Adipose tissue (tissue), 3 donors: ENCODE results near the gene SLC38A3. TPM values are rescaled to one million over a fixed set of nuclear protein-coding genes. Genes with fewer than 3 reads are reported as not detected.

ENCODE experiments used
- H3K27ac ChIP-seq: one replicate; pipeline ENCODE4 v1.5.1; 2013; ENCODE audit warnings: low read depth, low read length
- WGBS, 3 donors: extraction: QIAGEN DNeasy Blood & Tissue Kit; methylation state at CpG; one replicate each; pipeline ENCODE4 v1.1.7; 2013; 5-methylcytosine and 5-hydroxymethylcytosine counted together
- polyA plus RNA-seq, 3 donors: library from polyadenylated mRNA; stranded (reverse); fragments of 200-250 nt; gene quantifications; one replicate each; pipeline ENCODE4 v1.2.3, GENCODE V29; 2013
- donor health status: healthy with polysubstance abuse.
- donor health status: Bipolar disorder and iron deficiency.
- donor health status: healthy.

The SLC38A3 gene
- polyA plus RNA-seq, 3 donors, result 0.34 to 22.0 TPM; not detected in 1

DNA sequence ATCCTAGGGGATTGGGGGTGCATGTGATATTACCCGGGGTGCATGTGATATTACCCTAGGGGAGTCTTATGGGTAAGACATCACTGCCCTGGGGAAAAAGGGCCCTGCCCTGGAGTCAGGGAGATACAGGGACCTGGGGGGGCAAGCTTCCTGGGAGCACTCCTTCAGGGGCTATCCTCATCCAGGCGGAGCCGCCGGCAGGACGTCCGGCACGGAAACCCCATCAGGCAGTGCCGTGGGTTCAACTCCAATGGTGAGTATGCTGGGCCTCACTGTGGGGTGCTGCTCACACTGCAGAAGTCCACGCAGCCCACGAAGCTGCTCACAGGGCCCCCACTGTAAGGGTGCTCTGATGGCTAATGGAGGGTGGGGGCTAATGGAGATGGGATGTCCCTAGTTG lies 19.0 kb upstream of the SLC38A3 start:
- H3K27ac ChIP-seq, result no peak overlapping the region
- WGBS, 3 donors, result 94 to 96% (median 95%) methylated on average over 10 of the region's 10 CpGs

DNA sequence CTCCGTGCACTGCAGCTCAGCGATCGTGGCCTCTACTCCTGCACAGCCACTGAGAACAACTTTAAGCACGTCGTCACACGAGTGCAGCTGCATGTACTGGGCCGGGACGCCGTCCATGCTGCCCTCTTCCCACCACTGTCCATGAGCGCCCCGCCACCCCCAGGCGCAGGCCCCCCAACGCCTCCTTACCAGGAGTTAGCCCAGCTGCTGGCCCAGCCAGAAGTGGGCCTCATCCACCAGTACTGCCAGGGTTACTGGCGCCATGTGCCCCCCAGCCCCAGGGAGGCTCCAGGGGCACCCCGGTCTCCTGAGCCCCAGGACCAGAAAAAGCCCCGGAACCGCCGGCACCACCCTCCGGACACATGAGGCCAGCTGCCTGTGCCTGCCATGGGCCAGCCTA lies 17.3 kb upstream of the SLC38A3 start:
- 94 to 96% (median 95%) methylated on average over 19 of the region's 19 CpGs for WGBS, 3 donors
- no peak overlapping the region for H3K27ac ChIP-seq

DNA sequence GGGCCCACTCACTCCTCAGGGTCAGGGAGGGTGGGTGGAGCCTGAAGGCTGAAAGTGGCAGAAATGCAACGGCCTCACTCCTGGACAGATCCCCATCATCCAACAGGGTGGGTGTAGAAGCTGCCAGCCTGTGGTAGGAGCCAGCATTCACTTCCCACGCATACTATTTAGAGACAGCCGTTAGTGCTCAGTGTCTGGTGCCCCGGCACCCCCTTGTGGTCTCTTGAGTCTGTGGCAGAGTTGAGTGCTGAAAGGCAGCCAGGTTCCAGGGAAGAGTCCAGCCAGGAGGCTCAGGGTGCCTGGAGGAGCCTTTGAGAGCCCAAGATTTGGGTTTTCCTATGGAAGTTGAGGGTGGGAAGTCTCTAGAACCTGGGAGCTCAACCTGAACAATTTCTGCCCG lies 15.8 kb upstream of the SLC38A3 start:
- 9 to 16% (median 13%) methylated on average over 5 of the region's 5 CpGs for WGBS, 3 donors
- no peak overlapping the region for H3K27ac ChIP-seq

DNA sequence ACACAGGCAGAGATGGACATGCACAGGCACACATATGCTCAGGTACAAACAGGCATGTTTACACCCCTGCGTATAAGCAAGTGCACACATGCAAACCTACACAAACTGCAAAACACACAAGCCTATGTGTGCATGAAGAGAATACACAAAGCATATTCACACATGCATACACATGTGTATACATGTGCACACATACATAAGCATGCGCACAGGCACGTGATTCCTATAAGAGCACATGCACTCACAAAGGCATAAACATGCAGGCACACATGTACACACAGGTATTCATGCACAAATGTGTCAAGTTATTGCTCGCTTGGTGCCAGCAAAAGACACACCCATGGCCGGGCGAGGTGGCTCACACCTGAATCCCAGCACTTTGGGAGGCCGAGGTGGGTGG lies 15.1 kb upstream of the SLC38A3 start:
- WGBS, 3 donors, result 88% methylated on average over 7 of the region's 7 CpGs
- no peak overlapping the region for H3K27ac ChIP-seq

DNA sequence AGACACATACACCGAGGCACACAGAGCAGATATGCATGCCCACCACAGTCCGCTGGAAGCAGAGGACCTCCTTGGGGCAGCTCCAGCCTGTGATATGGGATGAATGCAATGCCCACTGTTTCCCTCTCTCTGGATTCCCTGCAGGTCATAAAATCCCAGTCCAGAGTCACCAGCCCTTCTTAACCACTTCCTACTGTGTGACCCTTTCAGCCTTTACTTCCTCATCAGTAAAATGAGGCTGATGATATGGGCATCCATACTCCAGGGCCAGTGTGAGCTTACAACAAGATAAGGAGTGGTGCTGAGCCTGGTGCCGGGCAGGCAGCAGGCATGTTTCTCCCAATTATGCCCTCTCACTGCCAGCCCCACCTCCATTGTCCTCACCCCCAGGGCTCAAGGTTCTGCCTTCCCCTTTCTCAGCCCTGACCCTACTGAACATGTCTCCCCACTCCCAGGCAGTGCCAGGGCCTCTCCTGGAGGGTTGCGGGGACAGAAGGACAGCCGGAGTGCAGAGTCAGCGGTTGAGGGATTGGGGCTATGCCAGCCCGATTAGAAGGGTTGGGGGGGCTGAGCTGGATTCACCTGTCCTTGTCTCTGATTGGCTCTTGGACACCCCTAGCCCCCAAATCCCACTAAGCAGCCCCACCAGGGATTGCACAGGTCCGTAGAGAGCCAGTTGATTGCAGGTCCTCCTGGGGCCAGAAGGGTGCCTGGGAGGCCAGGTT lies 14.0 kb upstream of the SLC38A3 start, which contains the start of gene GNAT1:
TSS of gene GNAT1 (plus strand) at position 675 of the 725 bp plus-strand sequence. CDS start 116 bp downstream, outside the sequence.
- WGBS, 3 donors, result 75 to 77% (median 77%) methylated on average over 8 of the region's 8 CpGs

DNA sequence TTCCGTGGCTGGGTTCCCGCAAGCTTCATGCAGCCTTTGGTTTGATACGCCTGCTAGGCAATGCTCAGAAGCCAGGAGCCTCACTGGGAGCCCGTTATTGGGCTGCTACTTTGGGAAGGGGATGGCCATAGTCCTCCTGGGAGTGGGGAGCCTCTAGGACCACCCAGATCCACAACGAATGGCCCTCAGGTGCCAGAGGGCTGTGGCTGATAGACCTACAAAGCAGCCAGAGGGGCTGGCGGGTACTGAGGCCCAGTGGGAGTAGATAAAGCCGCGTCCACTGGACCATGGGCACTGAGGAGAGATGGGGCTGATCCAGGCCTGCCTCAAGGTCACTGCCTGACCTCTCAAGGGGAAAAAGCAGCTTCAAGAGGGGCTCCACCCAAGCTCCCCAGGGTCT lies 12.9 kb upstream of the SLC38A3 start:
- H3K27ac ChIP-seq, result no peak overlapping the region
- 81 to 83% (median 83%) methylated on average over 8 of the region's 8 CpGs for WGBS, 3 donors

More for the DNA sequence above, 14.0 kb upstream of the SLC38A3 start, which contains the start of gene GNAT1:
- H3K27ac ChIP-seq, result no peak within 1 kb of the TSS

DNA sequence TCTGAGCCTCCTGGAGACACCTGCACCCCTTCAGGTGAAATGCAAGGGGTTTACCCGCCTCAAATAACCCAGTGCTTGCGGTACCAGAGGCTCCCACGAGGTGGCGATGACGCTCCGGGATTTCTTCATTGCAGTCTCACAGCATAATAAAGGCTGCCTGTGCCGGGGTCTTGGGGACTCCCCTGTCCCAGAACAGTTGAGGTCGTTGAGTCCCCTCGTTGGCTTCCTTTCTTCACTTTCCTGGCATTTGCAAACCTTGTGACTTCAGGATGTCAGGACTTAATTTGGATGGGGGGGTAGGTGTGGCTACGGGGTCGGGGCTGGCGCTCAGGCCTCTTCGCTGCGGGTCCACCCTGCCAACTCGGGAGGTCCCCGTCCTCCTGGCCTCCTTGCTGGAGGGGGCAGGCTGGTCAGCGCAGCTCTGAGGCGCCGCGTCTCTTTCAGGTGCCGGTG lies 12.4 kb upstream of the SLC38A3 start:
- 12 to 15% (median 12%) methylated on average over 21 of the region's 21 CpGs for WGBS, 3 donors

DNA sequence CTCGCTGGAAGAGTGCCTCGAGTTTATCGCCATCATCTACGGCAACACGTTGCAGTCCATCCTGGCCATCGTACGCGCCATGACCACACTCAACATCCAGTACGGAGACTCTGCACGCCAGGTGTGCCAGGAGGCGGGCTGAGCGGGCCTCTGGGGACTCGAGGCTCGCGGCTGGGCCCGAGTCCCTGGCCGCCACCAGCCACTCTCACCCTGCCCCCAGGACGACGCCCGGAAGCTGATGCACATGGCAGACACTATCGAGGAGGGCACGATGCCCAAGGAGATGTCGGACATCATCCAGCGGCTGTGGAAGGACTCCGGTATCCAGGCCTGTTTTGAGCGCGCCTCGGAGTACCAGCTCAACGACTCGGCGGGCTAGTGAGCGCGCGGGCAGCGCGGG lies 11.8 kb upstream of the SLC38A3 start:
- WGBS, 3 donors, result 42 to 51% (median 47%) methylated on average over 36 of the region's 36 CpGs
- no peak overlapping the region for H3K27ac ChIP-seq

More for the DNA sequence above, 12.4 kb upstream of the SLC38A3 start:
- H3K27ac ChIP-seq, result no peak overlapping the region

DNA sequence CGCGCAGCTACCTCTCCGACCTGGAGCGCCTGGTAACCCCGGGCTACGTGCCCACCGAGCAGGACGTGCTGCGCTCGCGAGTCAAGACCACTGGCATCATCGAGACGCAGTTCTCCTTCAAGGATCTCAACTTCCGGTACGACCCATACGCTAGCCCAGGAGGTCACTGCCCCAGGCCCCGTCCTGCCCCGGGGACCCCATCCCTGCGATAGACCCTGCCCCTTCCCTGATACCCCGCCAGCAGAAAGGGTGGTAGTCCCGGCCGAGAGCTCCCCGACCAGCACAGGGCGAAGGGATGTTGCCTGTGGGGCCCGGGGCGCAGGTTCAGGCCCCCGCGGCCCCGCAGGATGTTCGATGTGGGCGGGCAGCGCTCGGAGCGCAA lies 11.3 kb upstream of the SLC38A3 start:
- H3K27ac ChIP-seq, result no peak overlapping the region
- 26 to 37% (median 29%) methylated on average over 31 to 34 of the region's 34 CpGs for WGBS, 3 donors

DNA sequence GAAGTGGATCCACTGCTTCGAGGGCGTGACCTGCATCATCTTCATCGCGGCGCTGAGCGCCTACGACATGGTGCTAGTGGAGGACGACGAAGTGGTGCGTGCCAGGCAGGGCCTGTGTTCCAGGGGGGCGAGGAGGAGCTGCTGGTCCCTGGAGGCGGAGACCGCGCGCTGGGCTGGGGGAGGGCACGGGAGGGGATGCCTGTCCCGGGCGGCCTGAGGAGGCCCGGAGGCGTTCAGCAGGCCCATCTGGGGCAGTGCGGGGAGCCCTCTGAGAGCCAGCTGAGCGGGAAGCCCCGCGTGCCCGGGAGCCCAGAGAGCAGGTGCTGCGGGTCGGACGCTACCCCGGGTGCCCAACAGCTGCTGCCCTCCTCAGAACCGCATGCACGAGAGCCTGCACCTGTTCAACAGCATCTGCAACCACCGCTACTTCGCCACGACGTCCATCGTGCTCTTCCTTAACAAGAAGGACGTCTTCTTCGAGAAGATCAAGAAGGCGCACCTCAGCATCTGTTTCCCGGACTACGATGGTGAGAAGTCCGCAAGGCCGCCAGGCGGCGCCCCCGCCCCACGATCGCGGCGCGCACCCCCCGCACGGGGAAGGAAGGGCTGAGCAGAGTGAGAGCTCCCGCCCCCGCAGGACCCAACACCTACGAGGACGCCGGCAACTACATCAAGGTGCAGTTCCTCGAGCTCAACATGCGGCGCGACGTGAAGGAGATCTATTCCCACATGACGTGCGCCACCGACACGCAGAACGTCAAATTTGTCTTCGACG lies 10.8 kb upstream of the SLC38A3 start:
- WGBS, 3 donors, result 8 to 11% (median 9%) methylated on average over 66 to 70 of the region's 70 CpGs
- H3K27ac ChIP-seq, result no peak overlapping the region

DNA sequence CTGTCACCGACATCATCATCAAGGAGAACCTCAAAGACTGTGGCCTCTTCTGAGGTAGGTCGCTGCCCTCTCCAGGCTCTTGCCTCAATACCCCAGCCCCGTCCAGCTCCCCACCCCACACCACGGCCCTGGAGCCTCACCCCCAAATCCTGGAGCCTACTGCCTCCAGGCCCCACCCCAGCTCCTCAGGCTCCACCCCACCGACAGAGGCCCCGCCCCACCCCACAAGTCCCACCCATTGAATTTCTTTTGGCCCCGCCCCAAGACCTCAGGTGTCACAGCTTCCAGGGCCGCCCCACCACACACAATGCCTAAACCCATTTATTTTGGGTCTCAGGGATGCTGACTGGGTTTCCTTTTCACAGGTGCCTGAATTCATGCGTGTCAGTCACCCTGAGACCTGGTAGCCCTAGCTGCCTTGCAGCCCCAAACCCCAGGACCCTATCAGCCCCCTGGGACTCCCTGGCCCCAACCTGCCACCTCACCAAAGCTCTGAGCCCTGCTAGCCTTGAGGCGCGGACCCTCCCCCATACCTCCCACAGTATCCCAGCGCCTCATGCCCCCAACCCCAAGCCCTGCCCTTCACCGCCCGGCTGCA lies 10.1 kb upstream of the SLC38A3 start:
- no peak overlapping the region for H3K27ac ChIP-seq
- 59 to 62% (median 60%) methylated on average over 14 of the region's 14 CpGs for WGBS, 3 donors

DNA sequence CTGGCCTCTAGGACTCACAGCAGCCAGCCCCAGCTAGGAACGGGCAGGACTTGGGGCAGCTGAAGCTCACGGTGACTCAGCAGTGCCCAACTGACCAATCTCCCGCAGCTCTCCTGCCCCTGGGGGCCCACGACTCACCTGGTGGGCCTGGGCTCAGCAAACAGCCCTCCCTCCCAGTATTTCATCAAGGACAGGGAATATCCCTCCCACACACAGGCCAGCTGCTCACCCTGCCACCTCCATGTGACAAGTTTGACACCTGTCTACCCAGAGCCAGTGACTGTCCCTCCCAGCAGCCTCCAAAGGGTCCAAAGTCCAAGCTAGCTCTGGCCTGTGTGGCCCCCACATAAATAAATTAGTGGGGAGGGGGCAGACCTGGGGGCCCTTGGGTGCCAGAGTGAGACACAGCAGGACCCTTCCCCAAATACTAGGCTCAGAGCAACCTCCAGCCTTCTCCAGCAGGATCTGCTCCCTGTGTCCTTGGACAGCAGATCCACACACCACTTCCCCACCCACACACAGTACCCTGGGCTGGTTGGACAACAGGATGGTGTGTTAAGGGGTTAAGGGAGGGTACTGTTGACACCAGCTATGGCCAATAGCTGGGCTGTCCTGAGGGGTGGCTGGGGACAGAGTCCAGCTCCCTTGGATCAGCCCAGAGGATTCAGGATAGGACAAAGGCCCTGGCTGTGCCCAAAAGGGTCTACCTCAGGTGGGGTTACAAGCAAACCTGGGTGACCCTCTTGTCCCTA lies 9.4 kb upstream of the SLC38A3 start:
- 31 to 73% (median 60%) methylated on average over 4 of the region's 4 CpGs for WGBS, 3 donors

DNA sequence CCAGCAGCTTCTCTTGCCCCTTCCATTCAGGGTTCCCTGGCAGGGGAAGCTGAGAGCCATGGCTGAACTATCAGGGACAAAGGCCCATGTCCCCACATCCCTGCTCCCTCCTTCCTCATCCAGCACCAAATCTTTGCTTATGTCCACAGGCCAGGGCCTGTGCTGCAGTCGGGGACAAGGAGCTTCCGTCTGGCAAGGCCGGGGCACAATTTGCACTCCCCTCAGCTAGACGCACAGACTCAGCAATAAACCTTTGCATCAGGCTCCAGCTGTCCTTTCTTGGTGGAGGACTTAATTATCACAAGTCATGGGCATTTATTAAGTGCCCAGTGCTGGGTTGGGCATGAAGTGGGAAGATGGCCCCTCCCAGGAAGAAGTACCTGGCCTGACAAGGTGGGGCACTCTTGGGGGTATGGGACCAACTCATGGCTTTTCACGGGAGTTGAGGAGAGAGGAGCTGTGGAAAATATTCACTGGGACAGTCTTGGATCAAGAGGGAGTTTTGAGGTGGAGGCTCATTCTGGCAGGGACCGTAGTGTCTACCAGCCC lies 8.7 kb upstream of the SLC38A3 start:
- H3K27ac ChIP-seq, result no peak overlapping the region
- 70 to 76% (median 76%) methylated on average over 6 of the region's 6 CpGs for WGBS, 3 donors

More for the DNA sequence above, 9.4 kb upstream of the SLC38A3 start:
- H3K27ac ChIP-seq, result no peak overlapping the region

DNA sequence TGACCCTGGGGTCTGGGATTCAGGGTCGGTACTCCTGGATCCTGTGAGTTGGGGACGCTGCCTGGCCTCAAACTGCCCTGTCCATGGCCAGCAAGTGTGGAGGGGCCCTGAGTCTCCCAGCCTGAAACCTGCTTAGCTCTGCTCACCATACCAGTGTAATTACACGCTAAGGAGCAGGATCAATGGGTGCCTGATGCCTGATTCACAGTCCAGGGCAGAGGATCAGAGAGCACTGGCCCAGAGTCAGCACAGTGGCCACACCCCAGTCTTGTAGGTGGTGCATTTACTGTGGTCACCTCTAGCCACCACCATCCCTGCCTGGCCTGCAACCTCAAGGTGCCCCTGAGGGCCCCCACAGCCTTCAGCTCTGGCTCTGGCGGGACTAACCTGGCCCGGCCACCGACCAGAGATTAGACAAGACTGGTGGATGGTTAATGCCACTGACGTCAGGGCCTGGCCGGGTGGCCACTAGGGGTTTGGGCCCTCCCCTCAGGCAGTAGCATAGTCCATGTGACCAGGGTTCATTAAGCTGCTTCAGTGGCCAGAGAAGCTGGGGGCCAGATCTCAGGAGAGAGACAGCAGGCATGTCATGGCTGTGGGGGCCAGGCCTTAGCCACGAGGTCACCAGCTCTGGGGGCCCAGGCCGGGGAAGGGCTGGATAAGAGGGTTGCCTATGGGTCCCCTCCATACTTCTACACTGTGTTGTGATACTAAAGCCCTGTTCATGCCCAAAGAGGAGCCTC lies 3.3 kb upstream of the SLC38A3 start:
- 53 to 83% (median 79%) methylated on average over 10 of the region's 10 CpGs for WGBS, 3 donors
- H3K27ac ChIP-seq, result no peak overlapping the region

DNA sequence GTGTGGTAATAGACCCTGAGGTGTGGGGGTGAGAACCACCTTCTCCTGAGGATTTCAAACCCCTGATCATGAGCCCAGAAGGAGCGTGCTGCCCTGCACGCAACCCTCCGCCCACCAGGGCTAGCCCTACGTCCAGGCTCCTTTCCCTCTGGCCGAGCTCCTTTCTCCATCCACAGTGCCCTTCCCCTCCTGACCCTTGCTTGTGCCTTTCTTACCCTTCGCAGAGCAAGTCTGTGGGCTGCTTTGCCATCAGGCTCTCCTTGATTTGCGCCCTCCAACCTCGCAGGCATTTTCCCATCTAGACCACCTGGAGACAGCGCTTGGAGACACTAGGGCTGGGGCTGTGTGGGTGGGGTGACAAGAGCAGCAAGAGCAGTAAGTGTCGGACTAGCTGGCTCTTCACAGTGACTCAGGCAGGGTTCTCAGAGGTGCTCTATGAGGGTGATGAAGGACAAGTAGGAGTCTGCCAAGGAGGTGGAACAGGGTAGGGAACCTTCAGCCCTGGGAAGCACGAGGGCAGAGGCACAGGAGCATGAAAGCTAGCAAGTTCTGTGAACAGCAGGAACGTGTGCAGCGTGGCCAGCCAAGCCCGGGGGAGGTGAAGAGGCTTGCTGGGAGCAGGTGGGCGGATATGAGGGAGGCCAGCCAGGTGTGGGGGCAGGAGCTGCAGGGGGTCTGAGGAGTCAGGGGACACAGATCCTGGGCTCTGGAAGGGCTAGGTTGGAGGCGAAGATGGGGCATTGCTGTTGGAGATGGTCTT lies 2.5 kb upstream of the SLC38A3 start:
- no peak overlapping the region for H3K27ac ChIP-seq
- WGBS, 3 donors, result 72 to 86% (median 86%) methylated on average over 16 of the region's 16 CpGs

DNA sequence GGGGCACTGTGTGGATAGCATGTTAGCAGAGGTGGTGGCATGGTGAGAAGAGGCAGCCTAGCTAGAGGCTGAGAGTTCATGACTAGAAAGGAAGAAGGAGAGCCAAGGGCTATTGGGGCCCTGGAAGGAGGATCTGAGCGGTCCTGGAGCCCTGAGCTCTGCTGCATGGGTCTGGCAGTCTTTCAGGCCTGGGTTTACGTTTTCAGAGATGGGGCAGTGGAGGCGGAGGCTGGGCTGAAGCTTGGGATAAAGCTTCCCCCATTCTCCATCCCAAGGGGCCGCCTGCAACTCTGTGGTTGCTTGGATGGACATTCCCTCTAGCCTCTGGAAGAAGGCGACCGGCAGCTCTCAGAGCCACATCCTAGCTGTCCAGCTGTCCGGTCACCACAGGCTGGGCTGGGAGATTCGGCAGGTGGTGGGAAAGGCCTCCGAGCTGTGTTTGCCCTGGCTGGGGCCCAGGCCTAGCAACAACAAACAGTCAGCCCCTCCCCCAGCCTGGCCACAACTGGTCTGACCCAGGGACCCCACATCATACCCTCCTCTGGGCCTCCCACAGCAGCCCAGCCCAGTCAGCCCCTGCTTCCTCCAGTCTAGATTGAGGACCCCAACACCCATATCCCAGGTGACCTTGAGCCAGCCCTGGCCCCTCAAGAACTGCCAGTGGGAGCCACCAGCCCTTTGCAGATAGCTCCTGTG lies 1.8 kb upstream of the SLC38A3 start:
- no peak overlapping the region for H3K27ac ChIP-seq
- 37 to 86% (median 82%) methylated on average over 9 of the region's 9 CpGs for WGBS, 3 donors
